HepG2 (cell line): ENCODE measurements around the gene PIGZ. TPM values are rescaled to one million over a fixed set of nuclear protein-coding genes. Genes with fewer than 3 reads are reported as not detected.
A peak's percentile ranks its signal among the peaks of the same experiment; 100 is the strongest.

Experiments used
- ARID3A ChIP-seq: IDR thresholded peaks from 2 replicates; pipeline ENCODE4 v1.6.1; 2012; ENCODE audit warnings: low read depth, low read length, improper control_type of control experiment
- CEBPG ChIP-seq: IDR thresholded peaks from 2 replicates; pipeline ENCODE4 v1.6.1; 2016
- CREB1 ChIP-seq, 2 experiments: fragments of 450-650 bp in 1 of 2; IDR thresholded peaks; 2 replicates each; pipeline ENCODE4 v1.6.1; 2016 to 2017; ENCODE audit warnings: control low read depth in 1 of 2, mild to moderate bottlenecking in 1 of 2, missing compliant biosample characterization in 1 of 2, missing genetic modification characterization in 1 of 2
- CSRNP2 ChIP-seq: sonication (generic); formaldehyde crosslinking; conservative IDR thresholded peaks from 2 replicates; pipeline ENCODE4 v1.8.0; 2022; ENCODE audit warnings: low read depth, missing genetic modification reagents
- CTCF ChIP-seq: sonication (generic); formaldehyde crosslinking; IDR thresholded peaks from 2 replicates; pipeline ENCODE4 v1.5.0; 2020; ENCODE audit warnings: mild to moderate bottlenecking, missing genetic modification reagents, moderate library complexity
- DMAP1 ChIP-seq: IDR thresholded peaks from 2 replicates; pipeline ENCODE4 v1.6.1; 2016
- FOXJ3 ChIP-seq: sonication (generic); formaldehyde crosslinking; IDR thresholded peaks from 2 replicates; pipeline ENCODE4 v1.4.0; 2020; ENCODE audit warnings: missing genetic modification reagents, mild to moderate bottlenecking, borderline replicate concordance
- HMG20B ChIP-seq: conservative IDR thresholded peaks from 2 replicates; pipeline ENCODE4 v1.6.1; 2016; ENCODE audit warnings: missing genetic modification reagents, missing compliant biosample characterization
- HNRNPLL ChIP-seq: fragments of 200-400 bp; formaldehyde crosslinking; IDR thresholded peaks from 2 replicates; pipeline ENCODE4 v1.6.1; 2017; ENCODE audit warnings: mild to moderate bottlenecking, low read depth, low read length; ENCODE audit not compliant: poor library complexity, severe bottlenecking
- MBD4 ChIP-seq: IDR thresholded peaks from 2 replicates; pipeline ENCODE4 v1.6.1; 2012; ENCODE audit warnings: low read length, inconsistent platforms, borderline replicate concordance
- MBNL3 ChIP-seq: fragments of 250-450 bp; sonication (Bioruptor Pico); conservative IDR thresholded peaks from 2 replicates; pipeline ENCODE4 v1.8.0; 2022; ENCODE audit warnings: mild to moderate bottlenecking, inconsistent platforms
- NRL ChIP-seq: sonication (generic); formaldehyde crosslinking; IDR thresholded peaks from 2 replicates; pipeline ENCODE4 v1.5.0; 2020; ENCODE audit warnings: missing genetic modification reagents, mild to moderate bottlenecking, moderate library complexity, borderline replicate concordance
- RFX5 ChIP-seq: IDR thresholded peaks from 2 replicates; pipeline ENCODE4 v1.6.1; 2011; ENCODE audit warnings: low read depth, low read length, improper control_type of control experiment
- SALL1 ChIP-seq: sonication (generic); formaldehyde crosslinking; IDR thresholded peaks from 2 replicates; pipeline ENCODE4 v1.8.0; 2022; ENCODE audit warnings: mild to moderate bottlenecking, missing genetic modification reagents
- SALL2 ChIP-seq: sonication (generic); formaldehyde crosslinking; IDR thresholded peaks from 2 replicates; pipeline ENCODE4 v1.8.1; 2023; ENCODE audit warnings: mild to moderate bottlenecking, missing genetic modification reagents, inconsistent platforms
- SNAPC4 ChIP-seq: sonication (generic); formaldehyde crosslinking; IDR thresholded peaks from 2 replicates; pipeline ENCODE4 v1.4.0; 2020; ENCODE audit warnings: mild to moderate bottlenecking, missing genetic modification reagents
- SNRNP70 ChIP-seq: fragments of 200-400 bp; formaldehyde crosslinking; IDR thresholded peaks from 2 replicates; pipeline ENCODE4 v1.6.1; 2017; ENCODE audit warnings: mild to moderate bottlenecking, low read depth, low read length, moderate library complexity
- ZNF367 ChIP-seq: sonication (generic); formaldehyde crosslinking; IDR thresholded peaks from 2 replicates; pipeline ENCODE4 v1.4.0; 2020; ENCODE audit warnings: missing genetic modification reagents, borderline replicate concordance
- ZNF780A ChIP-seq: sonication (generic); formaldehyde crosslinking; IDR thresholded peaks from 2 replicates; pipeline ENCODE4 v1.8.0; 2022; ENCODE audit warnings: mild to moderate bottlenecking, missing genetic modification reagents, moderate library complexity
- polyA plus RNA-seq, 8 experiments: library from polyadenylated mRNA; depleted of rRNA in 3 of 8; stranded (reverse) in 7 of 8; unstranded in 1 of 8; fragments of >200 nt; fragmentation: Illumina TruSeq in 4 of 8; extraction: Trizol in 4 of 8; gene quantifications; 2 replicates each; pipeline versions ENCODE4 v1.2.1 to v1.2.3, GENCODE V29; 2011 to 2016; ENCODE audit warnings: low read depth in 4 of 8, missing spikeins in 1 of 8, mixed read lengths in 1 of 8; ENCODE audit not compliant: insufficient read depth in 1 of 8
- total RNA-seq, 5 experiments: library from RNA; depleted of rRNA; stranded (reverse); fragments of >200 nt; fragmentation: Illumina TruSeq; extraction: Trizol; gene quantifications; 2 replicates each; pipeline ENCODE4 v1.2.3, GENCODE V29; 2016; ENCODE audit warnings: low read depth in 1 of 5

The PIGZ gene
- total and polyA plus RNA-seq, 2 of the 13 experiments (the other 11 are each of a cell fraction or from before 2014, with no cell fraction given) = 4.7 to 60.5 TPM

- TF ChIP-seq MBNL3 = no peak
- TF ChIP-seq DMAP1 (CRISPR knock-in tag) = peak; percentile 98
- TF ChIP-seq NRL (CRISPR knock-in tag) = peak; percentile 75; the same call in 1 of the 2 replicates
- no peak for TF ChIP-seq ZNF780A (CRISPR knock-in tag)
- TF ChIP-seq SNRNP70 = 0 out of 2 replicates have a peak, but pooled peaks have one; percentile 43
- TF ChIP-seq MBD4 = no peak
- no peak for TF ChIP-seq ZNF367 (CRISPR knock-in tag)
- TF ChIP-seq CSRNP2 (CRISPR knock-in tag) = no peak
- TF ChIP-seq SALL1 = peak; percentile 92
- no peak; the same call in none of the 2 replicates for TF ChIP-seq HMG20B (CRISPR knock-in tag)
- peak; percentile 45; the same call in 1 of the 2 replicates for TF ChIP-seq FOXJ3 (CRISPR knock-in tag)
- TF ChIP-seq CREB1 (IDR thresholded peaks at IDR 0.05) = peak; percentile 99
- TF ChIP-seq CREB1 (CRISPR knock-in tag; IDR thresholded peaks at IDR 0.05) = peak; percentile 98
- 0 out of 2 replicates have a peak, but pooled peaks have one; percentile 17 for TF ChIP-seq ARID3A
- TF ChIP-seq HNRNPLL = peak; percentile 92
- peak; percentile 37; the same call in 1 of the 2 replicates for TF ChIP-seq RFX5
- TF ChIP-seq CTCF (CRISPR knock-in tag) = peak; percentile 98
- TF ChIP-seq SALL2 = 0 out of 2 replicates have a peak, but pooled peaks have one; percentile 21
- TF ChIP-seq SNAPC4 = peak; percentile 65; the same call in 1 of the 2 replicates
- peak; percentile 63 for TF ChIP-seq CEBPG (CRISPR knock-in tag)
These were observed 26.3 kb downstream of the PIGZ start, which contains the start of gene NCBP2 (continued) for GRCh38 chr3:196942226-196942914.
